SK-N-SH (cell line): Measurements from ENCODE around the gene OR8G5. TPM values are rescaled to one million over a fixed set of nuclear protein-coding genes. Genes with fewer than 3 reads are reported as not detected.
"Not testable (repeated sequence)": the region's sequence is repeated elsewhere in the genome, so short reads cannot be mapped to it uniquely, and the experiment has no call there.

Experiments
- CTCF ChIA-PET: fragments of 300-600, 350-600 bp; formaldehyde crosslinking; extraction: SDS; loops from one replicate; lab custom pipeline; 2021; lab: Yijun Ruan, JAX
- POLR2A ChIA-PET: fragments of 350-600 bp; sonication (Branson Sonifier 250); formaldehyde crosslinking; extraction: SDS; loops from one replicate; lab custom pipeline; 2020; ENCODE audit warnings: antibody characterized with exemption, inconsistent platforms; lab: Yijun Ruan, JAX
- DNase-seq: peaks from one replicate; pipeline ENCODE4 v3.0.0; 2012
- H2AFZ ChIP-seq: fragments of 200-600 bp; sonication (generic); 2 replicates; pipeline ENCODE4 v1.8.1; 2016; ENCODE audit warnings: antibody characterized with exemption, mild to moderate bottlenecking, low read depth
- H3F3A ChIP-seq: fragments of 200-600 bp; sonication (generic); replicated peaks from 2 replicates; pipeline ENCODE3; 2016; ENCODE audit warnings: antibody characterized with exemption, mild to moderate bottlenecking; ENCODE audit not compliant: insufficient read depth
- H3K27ac ChIP-seq, 2 experiments: fragments of 200-500 bp in 1 of 2; fragments of 200-600 bp in 1 of 2; sonication (Bioruptor generic) in 1 of 2; sonication (generic), shearing (Covaris generic) in 1 of 2; 2 replicates each; pipeline versions ENCODE4 v1.5.1 to v1.6.1; 2014 to 2016; ENCODE audit warnings: low read depth in 2 of 2, inconsistent platforms in 1 of 2, low read length in 1 of 2, mild to moderate bottlenecking in 1 of 2, mixed read lengths in 1 of 2
- H3K27me3 ChIP-seq: fragments of 200-600 bp; sonication (generic), shearing (Covaris generic); 2 replicates; pipeline ENCODE4 v1.6.1; 2016; ENCODE audit warnings: mixed run types; ENCODE audit not compliant: insufficient read depth
- H3K36me3 ChIP-seq, 2 experiments: fragments of 200-500 bp in 1 of 2; fragments of 200-600 bp in 1 of 2; sonication (Bioruptor generic) in 1 of 2; sonication (generic) in 1 of 2; replicated peaks in 1 of 2; 2 replicates each; pipeline versions ENCODE3 to v1.5.1; 2014 to 2016; ENCODE audit warnings: low read length in 1 of 2, mild to moderate bottlenecking in 1 of 2; ENCODE audit not compliant: insufficient read depth in 2 of 2, control insufficient read depth in 1 of 2
- H3K4me1 ChIP-seq, 2 experiments: fragments of 200-500 bp in 1 of 2; fragments of 200-600 bp in 1 of 2; sonication (Bioruptor generic) in 1 of 2; sonication (generic), shearing (Covaris generic) in 1 of 2; 2 replicates each; pipeline versions ENCODE4 v1.5.1 to v1.6.1; 2014 to 2016; ENCODE audit warnings: low read depth in 1 of 2, low read length in 1 of 2, mixed run types in 1 of 2; ENCODE audit not compliant: insufficient read depth in 2 of 2, control insufficient read depth in 1 of 2
- H3K4me2 ChIP-seq: fragments of 200-600 bp; sonication (generic), shearing (Covaris generic); 2 replicates; pipeline ENCODE4 v1.6.1; 2017; ENCODE audit warnings: mixed run types
- H3K4me3 ChIP-seq, 2 experiments: fragments of 200-500 bp in 1 of 2; fragments of 200-600 bp in 1 of 2; sonication (Bioruptor generic) in 1 of 2; sonication (generic), shearing (Covaris generic) in 1 of 2; 2 replicates each; pipeline versions ENCODE4 v1.5.1 to v1.8.1; 2014 to 2016; ENCODE audit warnings: low read depth in 2 of 2, inconsistent platforms in 1 of 2, low read length in 1 of 2, mild to moderate bottlenecking in 1 of 2, mixed read lengths in 1 of 2, moderate library complexity in 1 of 2
- H3K79me2 ChIP-seq: fragments of 200-600 bp; sonication (generic); 2 replicates; pipeline ENCODE4 v1.8.1; 2017; ENCODE audit warnings: mild to moderate bottlenecking; ENCODE audit not compliant: insufficient read depth
- H3K9ac ChIP-seq: fragments of 200-600 bp; sonication (generic); 2 replicates; pipeline ENCODE4 v1.6.1; 2017; ENCODE audit warnings: mixed run types
- H3K9me2 ChIP-seq: fragments of 200-600 bp; sonication (generic); 2 replicates; pipeline ENCODE4 v1.6.1; 2017; ENCODE audit warnings: mixed run types
- H3K9me3 ChIP-seq: fragments of 200-600 bp; sonication (generic); 2 replicates; pipeline ENCODE4 v1.6.1; 2017; ENCODE audit warnings: mixed run types, mild to moderate bottlenecking, moderate library complexity
- H4K20me1 ChIP-seq: fragments of 200-600 bp; sonication (generic); 2 replicates; pipeline ENCODE4 v1.6.1; 2017; ENCODE audit warnings: mild to moderate bottlenecking, mixed run types; ENCODE audit not compliant: insufficient read depth
- FOXJ3 ChIP-seq: sonication (generic); formaldehyde crosslinking; IDR thresholded peaks from 2 replicates; pipeline ENCODE4 v1.5.1; 2020; ENCODE audit warnings: mild to moderate bottlenecking, missing genetic modification reagents
- GABPA ChIP-seq: IDR thresholded peaks from 2 replicates; pipeline ENCODE4 v1.4.0; 2012; ENCODE audit warnings: low read depth, mild to moderate bottlenecking
- JUND ChIP-seq: IDR thresholded peaks from 2 replicates; pipeline ENCODE4 v1.4.0; 2012
- RAD21 ChIP-seq: IDR thresholded peaks from 2 replicates; pipeline ENCODE4 v1.6.1; 2012; ENCODE audit warnings: mild to moderate bottlenecking, low read length
- RXRA ChIP-seq: IDR thresholded peaks from 2 replicates; pipeline ENCODE4 v1.4.0; 2012; ENCODE audit warnings: low read depth, mild to moderate bottlenecking, borderline replicate concordance
- SMC3 ChIP-seq: IDR thresholded peaks from 2 replicates; pipeline ENCODE4 v1.6.1; 2012; ENCODE audit warnings: low read depth, low read length, improper control_type of control experiment
- TAF1 ChIP-seq: IDR thresholded peaks from 2 replicates; pipeline ENCODE4 v1.6.1; 2012; ENCODE audit warnings: low read depth, mild to moderate bottlenecking, low read length, moderate library complexity, borderline replicate concordance
- WGBS: methylation state at CpG from one replicate; pipeline ENCODE4 v1.1.6; 2017; ENCODE audit warnings: low lambda C conversion rate; 5-methylcytosine and 5-hydroxymethylcytosine counted together
- polyA plus RNA-seq, 3 experiments: library from polyadenylated mRNA; depleted of rRNA; stranded (reverse); fragments of >200 nt; gene quantifications; 2 replicates each; pipeline ENCODE4 v1.2.3, GENCODE V29; 2012

OR8G5 gene
- polyA plus RNA-seq, 1 of the 3 experiments (the other 2 are of a cell fraction) = not detected

- H3K4me2 ChIP-seq, H3K79me2 ChIP-seq, H3K27me3 ChIP-seq, H3K4me1 ChIP-seq, DNase-seq, H3K27ac ChIP-seq, H3K36me3 ChIP-seq, H3K4me3 ChIP-seq, H2AFZ ChIP-seq, POLR2A ChIA-PET, H3K9me2 ChIP-seq, H4K20me1 ChIP-seq, H3K9ac ChIP-seq, H3K9me3 ChIP-seq, H3F3A ChIP-seq, CTCF ChIA-PET: not testable (repeated sequence)
- 0% methylated on average over 3 of the region's 3 CpGs for WGBS
Measured at GRCh38 chr11:124249869-124250268, 6.3 kb upstream of the OR8G5 start.

DNA sequence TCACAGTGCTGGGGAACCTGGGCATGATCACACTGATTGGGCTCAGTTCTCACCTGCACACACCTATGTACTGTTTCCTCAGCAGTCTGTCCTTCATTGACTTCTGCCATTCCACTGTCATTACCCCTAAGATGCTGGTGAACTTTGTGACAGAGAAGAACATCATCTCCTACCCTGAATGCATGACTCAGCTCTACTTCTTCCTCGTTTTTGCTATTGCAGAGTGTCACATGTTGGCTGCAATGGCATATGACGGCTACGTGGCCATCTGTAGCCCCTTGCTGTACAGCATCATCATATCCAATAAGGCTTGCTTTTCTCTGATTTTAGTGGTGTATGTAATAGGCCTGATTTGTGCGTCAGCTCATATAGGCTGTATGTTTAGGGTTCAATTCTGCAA, 8.9 kb downstream of the OR8G5 start:
- H3K36me3 ChIP-seq, H2AFZ ChIP-seq, H3K9ac ChIP-seq, H4K20me1 ChIP-seq, H3F3A ChIP-seq, POLR2A ChIA-PET, H3K9me2 ChIP-seq, DNase-seq, CTCF ChIA-PET, H3K9me3 ChIP-seq, H3K4me3 ChIP-seq, H3K27me3 ChIP-seq, H3K4me2 ChIP-seq, H3K4me1 ChIP-seq, H3K79me2 ChIP-seq, H3K27ac ChIP-seq: not testable (repeated sequence)
- 10% methylated on average over 4 of the region's 4 CpGs for WGBS

DNA sequence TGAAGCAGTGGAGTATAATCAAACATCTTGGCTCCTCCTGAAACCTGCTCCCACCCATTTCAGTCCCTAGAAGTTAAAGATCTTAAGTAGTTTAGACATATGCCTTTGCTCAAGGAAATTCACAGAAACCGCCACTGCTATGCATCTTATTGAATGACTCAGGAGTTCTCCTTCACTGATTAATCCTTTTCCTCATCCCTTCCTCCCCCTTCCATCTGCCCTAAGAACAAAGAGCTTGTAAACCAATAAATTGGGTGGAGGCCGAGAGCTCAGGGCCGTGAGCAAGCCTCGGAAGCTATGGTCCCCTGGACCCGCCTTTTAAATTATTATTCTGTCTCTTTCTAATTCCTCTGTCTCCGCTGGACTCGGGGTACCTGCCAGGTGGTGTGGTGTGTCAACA, 14.7 kb downstream of the OR8G5 start:
- WGBS = 3% methylated on average over 7 of the region's 7 CpGs
- POLR2A ChIA-PET, H3K4me3 ChIP-seq, H4K20me1 ChIP-seq, H3K9me3 ChIP-seq, H3K4me2 ChIP-seq, H3K27me3 ChIP-seq, H3K27ac ChIP-seq, H3K4me1 ChIP-seq, H2AFZ ChIP-seq, CTCF ChIA-PET, H3K9me2 ChIP-seq, H3K9ac ChIP-seq, DNase-seq, H3F3A ChIP-seq, H3K36me3 ChIP-seq, H3K79me2 ChIP-seq: not testable (repeated sequence)

GRCh38 chr11:124274000-124274399, 17.8 kb downstream of the OR8G5 start:
- Histone ChIP-seq H4K20me1 (no peaks in the 10 kb centered on the region), H3K4me3 (no peak overlapping the region), H3K4me2 (no peak overlapping the region), H3K27me3 (no peaks in the 10 kb centered on the region), H3K9me3 (no peaks in the 10 kb centered on the region), H3K79me2 (no peaks in the 10 kb centered on the region)
- no peak for DNase-seq
- CTCF ChIA-PET = interaction anchor here (1.0 to 1.6 kb wide), 2 partner anchors 80 to 203 kb away, joined by 3 to 4 read pairs; no protein-coding TSS in a partner anchor
- no peak for TF ChIP-seq RXRA
- TF ChIP-seq SMC3 = no peak
- TF ChIP-seq RAD21 = no peak
- no peak for TF ChIP-seq JUND
- TF ChIP-seq TAF1 = no peak
- no peak for TF ChIP-seq FOXJ3 (CRISPR knock-in tag)
- no peak for TF ChIP-seq GABPA
- TF ChIP-seq, all 33 proteins: peak for 0
- no peaks in the 10 kb centered on the region for H3K9me2 ChIP-seq
- H3K9ac ChIP-seq = no peak overlapping the region
- H3K27ac ChIP-seq = no peak overlapping the region
- no peaks in the 10 kb centered on the region for H3K4me1 ChIP-seq
- no peaks in the 10 kb centered on the region for H3F3A ChIP-seq
- H2AFZ ChIP-seq = no peak overlapping the region
- WGBS = 27% methylated on average over 2 of the region's 2 CpGs
- POLR2A ChIA-PET = no interaction called here
- no peaks in the 10 kb centered on the region for H3K36me3 ChIP-seq
